Activated naive CD4-positive, alpha-beta T cell treated with anti-CD3 and anti-CD28 coated beads, Interleukin-2, amount 50 U/mL, for 72 hours (primary cell): Measurements from ENCODE around the gene CYP26B1. TPM values are rescaled to one million over a fixed set of nuclear protein-coding genes. Genes with fewer than 3 reads are reported as not detected.

Experiments used
- ATAC-seq, 2 donors: fragments of 150-1000 bp; cut with Tn5 transposase; 2 replicates each; pipeline ENCODE4 v1.10.0; 2021; ENCODE audit warnings: mild to moderate bottlenecking in 2 of 2, moderate library complexity in 2 of 2
- DNase-seq, 2 donors: peaks; one replicate each; pipeline ENCODE4 v3.0.0; 2021 to 2022; ENCODE audit warnings: low spot score in 2 of 2
- H3K27ac Mint-ChIP-seq, 2 donors: one replicate each; pipeline ENCODE4 v1.8.0; 2022; ENCODE audit warnings: mild to moderate bottlenecking in 2 of 2, mixed read lengths in 2 of 2
- H3K36me3 Mint-ChIP-seq, 2 donors: one replicate each; pipeline ENCODE4 v1.8.0; 2022; ENCODE audit warnings: mixed read lengths in 2 of 2
- H3K9me3 Mint-ChIP-seq, 2 donors: one replicate each; pipeline ENCODE4 v1.8.0; 2022; ENCODE audit warnings: mixed read lengths in 2 of 2
- total RNA-seq, 2 donors: library from RNA; stranded (reverse); gene quantifications; one replicate each; pipeline ENCODE4 v1.2.3, GENCODE V29; 2022

The CYP26B1 gene
- total RNA-seq, 2 donors from 2014 or later = 0.06 TPM; not detected in 1

- ATAC-seq = no peak
- peaks cover 0 to 6% of the 10 kb centered on the region in 2 donors for H3K36me3 Mint-ChIP-seq
Observed at GRCh38 chr2:72112981-72113846, 34.4 kb downstream of the CYP26B1 start.

GRCh38 chr2:72112401-72112800, 35.3 kb downstream of the CYP26B1 start:
- H3K9me3 Mint-ChIP-seq = no peaks in the 10 kb centered on the region
- ATAC-seq = no peak
- H3K36me3 Mint-ChIP-seq = peaks cover 0 to 6% of the 10 kb centered on the region in 2 donors
- DNase-seq = no peak
- no peak overlapping the region for H3K27ac Mint-ChIP-seq

More at GRCh38 chr2:72112981-72113846, 34.4 kb downstream of the CYP26B1 start:
- Mint-ChIP-seq H3K27ac (no peak overlapping the region), H3K9me3 (no peaks in the 10 kb centered on the region)
- no peak for DNase-seq

- Mint-ChIP-seq H3K9me3 (no peaks in the 10 kb centered on the region), H3K36me3 (peaks cover 0 to 6% of the 10 kb centered on the region in 2 donors), H3K27ac (no peak overlapping the region)
- ATAC-seq (no peak), DNase-seq (no peak)
Observed at GRCh38 chr2:72111061-72111460, 36.6 kb downstream of the CYP26B1 start.

- DNase-seq = no peak
- no peaks in the 10 kb centered on the region for H3K9me3 Mint-ChIP-seq
Observed at GRCh38 chr2:72109904-72110303, 37.8 kb downstream of the CYP26B1 start.

GRCh38 chr2:72109291-72109690, 38.4 kb downstream of the CYP26B1 start:
- no peak for DNase-seq
- peaks cover 0 to 6% of the 10 kb centered on the region in 2 donors for H3K36me3 Mint-ChIP-seq
- no peak overlapping the region for H3K27ac Mint-ChIP-seq
- H3K9me3 Mint-ChIP-seq = no peaks in the 10 kb centered on the region
- ATAC-seq = no peak

More at GRCh38 chr2:72109904-72110303, 37.8 kb downstream of the CYP26B1 start:
- no peak for ATAC-seq
- no peak overlapping the region for H3K27ac Mint-ChIP-seq
- peaks cover 0 to 6% of the 10 kb centered on the region in 2 donors for H3K36me3 Mint-ChIP-seq

- ATAC-seq = no peak
- no peaks in the 10 kb centered on the region for H3K9me3 Mint-ChIP-seq
- DNase-seq = no peak
- no peak overlapping the region for H3K27ac Mint-ChIP-seq
- peaks cover 0 to 6% of the 10 kb centered on the region in 2 donors for H3K36me3 Mint-ChIP-seq
Observed at GRCh38 chr2:72108121-72108520, 39.5 kb downstream of the CYP26B1 start.

GRCh38 chr2:72106978-72107377, 40.7 kb downstream of the CYP26B1 start:
- ATAC-seq (no peak), DNase-seq (no peak)
- H3K27ac Mint-ChIP-seq = no peak overlapping the region
- no peaks in the 10 kb centered on the region for H3K9me3 Mint-ChIP-seq
- no peaks in the 10 kb centered on the region for H3K36me3 Mint-ChIP-seq

- DNase-seq (no peak), ATAC-seq (no peak)
- Mint-ChIP-seq H3K9me3 (no peaks in the 10 kb centered on the region), H3K36me3 (no peaks in the 10 kb centered on the region), H3K27ac (no peak overlapping the region)
Observed at GRCh38 chr2:72104821-72105588, 42.7 kb downstream of the CYP26B1 start.

- Mint-ChIP-seq H3K36me3 (no peaks in the 10 kb centered on the region), H3K27ac (no peak overlapping the region), H3K9me3 (no peaks in the 10 kb centered on the region)
- ATAC-seq (no peak), DNase-seq (no peak)
Observed at GRCh38 chr2:72103690-72104089, 44.0 kb downstream of the CYP26B1 start.

GRCh38 chr2:72103161-72103560, 44.5 kb downstream of the CYP26B1 start:
- DNase-seq = no peak
- no peaks in the 10 kb centered on the region for H3K9me3 Mint-ChIP-seq
- no peaks in the 10 kb centered on the region for H3K36me3 Mint-ChIP-seq
- no peak overlapping the region for H3K27ac Mint-ChIP-seq
- ATAC-seq = no peak

- no peak for DNase-seq
- Mint-ChIP-seq H3K27ac (no peak overlapping the region), H3K36me3 (no peaks in the 10 kb centered on the region), H3K9me3 (no peaks in the 10 kb centered on the region)
- ATAC-seq = no peak
Observed at GRCh38 chr2:72098935-72099334, 48.7 kb downstream of the CYP26B1 start.

GRCh38 chr2:72097276-72097675, 50.4 kb downstream of the CYP26B1 start:
- ATAC-seq = no peak
- Mint-ChIP-seq H3K36me3 (no peaks in the 10 kb centered on the region), H3K27ac (no peak overlapping the region), H3K9me3 (no peaks in the 10 kb centered on the region)
- DNase-seq = no peak

GRCh38 chr2:72096181-72096580, 51.5 kb downstream of the CYP26B1 start:
- no peak for DNase-seq
- H3K9me3 Mint-ChIP-seq = no peaks in the 10 kb centered on the region
- H3K27ac Mint-ChIP-seq = no peak overlapping the region
- H3K36me3 Mint-ChIP-seq = no peaks in the 10 kb centered on the region
- ATAC-seq = no peak

GRCh38 chr2:72095364-72095763, 52.3 kb downstream of the CYP26B1 start:
- ATAC-seq = no peak
- no peaks in the 10 kb centered on the region for H3K36me3 Mint-ChIP-seq

GRCh38 chr2:72094701-72095100, 53.0 kb downstream of the CYP26B1 start:
- no peaks in the 10 kb centered on the region for H3K9me3 Mint-ChIP-seq
- no peak overlapping the region for H3K27ac Mint-ChIP-seq
- H3K36me3 Mint-ChIP-seq = no peaks in the 10 kb centered on the region
- ATAC-seq (no peak), DNase-seq (no peak)

More at GRCh38 chr2:72095364-72095763, 52.3 kb downstream of the CYP26B1 start:
- Mint-ChIP-seq H3K27ac (no peak overlapping the region), H3K9me3 (no peaks in the 10 kb centered on the region)
- DNase-seq = no peak

- peaks cover 0 to 4% of the 10 kb centered on the region in 2 donors for H3K9me3 Mint-ChIP-seq
- H3K27ac Mint-ChIP-seq = no peak overlapping the region
- DNase-seq (no peak), ATAC-seq (no peak)
- no peaks in the 10 kb centered on the region for H3K36me3 Mint-ChIP-seq
Observed at GRCh38 chr2:72092111-72092510, 55.6 kb downstream of the CYP26B1 start.

- Mint-ChIP-seq H3K27ac (no peak overlapping the region), H3K36me3 (no peaks in the 10 kb centered on the region), H3K9me3 (peaks cover 0 to 4% of the 10 kb centered on the region in 2 donors)
- DNase-seq (no peak), ATAC-seq (no peak)
Observed at GRCh38 chr2:72090781-72091482, 56.7 kb downstream of the CYP26B1 start.
